Glutamatergic neuron (in vitro differentiated cells): ENCODE results near the gene EOLA1. TPM values are rescaled to one million over a fixed set of nuclear protein-coding genes. Genes with fewer than 3 reads are reported as not detected.
"Not testable (repeated sequence)": the region's sequence is repeated elsewhere in the genome, so short reads cannot be mapped to it uniquely, and the experiment has no call there.

Experiments
- DNase-seq: peaks from one replicate; pipeline ENCODE4 v3.0.0; 2022
- H3K27ac Mint-ChIP-seq: one replicate; pipeline ENCODE4 v1.8.0; 2020; ENCODE audit warnings: mild to moderate bottlenecking, mixed read lengths, inconsistent platforms; ENCODE audit not compliant: unreplicated experiment
- H3K27me3 Mint-ChIP-seq: one replicate; pipeline ENCODE4 v1.8.0; 2020; ENCODE audit warnings: mild to moderate bottlenecking, moderate library complexity, mixed read lengths, inconsistent platforms; ENCODE audit not compliant: unreplicated experiment
- H3K36me3 Mint-ChIP-seq: one replicate; pipeline ENCODE4 v1.8.0; 2020; ENCODE audit warnings: mild to moderate bottlenecking, mixed read lengths, inconsistent platforms; ENCODE audit not compliant: unreplicated experiment
- H3K4me1 Mint-ChIP-seq: one replicate; pipeline ENCODE4 v1.8.0; 2020; ENCODE audit warnings: mild to moderate bottlenecking, low read depth, mixed read lengths, inconsistent platforms; ENCODE audit not compliant: unreplicated experiment
- H3K4me3 Mint-ChIP-seq: one replicate; pipeline ENCODE4 v1.8.0; 2020; ENCODE audit warnings: mild to moderate bottlenecking, mixed read lengths, inconsistent platforms; ENCODE audit not compliant: unreplicated experiment
- H3K9me3 Mint-ChIP-seq: one replicate; pipeline ENCODE4 v1.8.0; 2020; ENCODE audit warnings: mild to moderate bottlenecking, moderate library complexity, mixed read lengths, inconsistent platforms; ENCODE audit not compliant: unreplicated experiment
- total RNA-seq: library from RNA; stranded (reverse); fragmentation: NEBNext Ultra II Directional; extraction: Animal tissue kit (Norgen Biotek cat#: 25700); gene quantifications from one replicate; pipeline ENCODE4 v1.2.1, GENCODE V29; 2021; ENCODE audit not compliant: unreplicated experiment
- TF ChIP-seq, protein P1 (sequence below): fragments of 200-600 bp; sonication (generic); IDR thresholded peaks from one replicate; pipeline ENCODE4 v1.5.0; 2021; ENCODE audit not compliant: partially characterized antibody, unreplicated experiment

Gene EOLA1
- total RNA-seq, 1 donor from 2014 or later = 27.7 TPM

DNA sequence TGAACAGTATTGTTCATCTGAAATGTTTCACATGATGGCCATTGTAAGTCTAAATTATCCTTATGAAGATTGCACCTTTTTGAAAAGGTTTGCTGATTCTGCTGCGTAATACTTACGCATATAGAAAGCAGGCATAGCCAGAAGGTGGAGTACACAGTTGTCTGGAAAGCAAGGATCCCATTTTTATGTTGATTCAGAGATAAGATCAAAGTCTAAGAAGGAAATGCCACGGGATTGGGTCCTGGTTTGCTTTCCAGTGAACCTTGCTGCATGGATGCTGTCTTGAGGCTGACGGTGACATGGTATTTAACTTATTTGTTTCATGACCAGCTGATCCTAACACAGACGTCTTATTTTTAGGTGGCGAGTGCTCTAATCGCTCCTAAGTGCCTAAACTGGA is 31.0 kb downstream of the EOLA1 start:
- DNase-seq = no peak
- Mint-ChIP-seq H3K9me3 (no peaks in the 10 kb centered on the region), H3K27ac (no peak overlapping the region)

DNA sequence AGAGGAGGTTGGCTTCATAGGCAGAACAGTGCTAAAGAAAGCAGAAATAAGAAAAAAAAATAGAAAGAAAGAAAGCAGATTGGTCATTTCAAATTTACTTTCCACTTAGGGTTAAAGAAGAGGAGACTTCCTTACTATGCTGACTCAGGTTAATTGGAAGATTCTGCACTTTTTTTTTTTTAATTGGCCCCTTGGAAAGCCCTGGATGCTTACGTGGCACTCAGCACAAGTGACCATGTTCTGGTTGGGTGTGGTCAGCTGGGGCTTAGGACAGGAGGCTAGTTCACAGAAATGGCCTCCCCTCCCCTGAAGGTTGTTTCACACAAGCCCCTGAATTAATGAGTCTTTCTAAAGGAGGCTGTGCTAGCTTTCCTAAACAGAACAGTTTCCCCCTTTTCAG is 31.9 kb downstream of the EOLA1 start:
- TF ChIP-seq, protein P1, sequence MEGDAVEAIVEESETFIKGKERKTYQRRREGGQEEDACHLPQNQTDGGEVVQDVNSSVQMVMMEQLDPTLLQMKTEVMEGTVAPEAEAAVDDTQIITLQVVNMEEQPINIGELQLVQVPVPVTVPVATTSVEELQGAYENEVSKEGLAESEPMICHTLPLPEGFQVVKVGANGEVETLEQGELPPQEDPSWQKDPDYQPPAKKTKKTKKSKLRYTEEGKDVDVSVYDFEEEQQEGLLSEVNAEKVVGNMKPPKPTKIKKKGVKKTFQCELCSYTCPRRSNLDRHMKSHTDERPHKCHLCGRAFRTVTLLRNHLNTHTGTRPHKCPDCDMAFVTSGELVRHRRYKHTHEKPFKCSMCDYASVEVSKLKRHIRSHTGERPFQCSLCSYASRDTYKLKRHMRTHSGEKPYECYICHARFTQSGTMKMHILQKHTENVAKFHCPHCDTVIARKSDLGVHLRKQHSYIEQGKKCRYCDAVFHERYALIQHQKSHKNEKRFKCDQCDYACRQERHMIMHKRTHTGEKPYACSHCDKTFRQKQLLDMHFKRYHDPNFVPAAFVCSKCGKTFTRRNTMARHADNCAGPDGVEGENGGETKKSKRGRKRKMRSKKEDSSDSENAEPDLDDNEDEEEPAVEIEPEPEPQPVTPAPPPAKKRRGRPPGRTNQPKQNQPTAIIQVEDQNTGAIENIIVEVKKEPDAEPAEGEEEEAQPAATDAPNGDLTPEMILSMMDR = no peak
- DNase-seq = no peak
- Mint-ChIP-seq H3K4me1 (peaks cover 9% of the 10 kb centered on the region), H3K9me3 (no peaks in the 10 kb centered on the region), H3K27me3 (peaks cover 3% of the 10 kb centered on the region), H3K36me3 (no peaks in the 10 kb centered on the region), H3K4me3 (no peak overlapping the region), H3K27ac (no peak overlapping the region)

More for the DNA sequence above, 31.0 kb downstream of the EOLA1 start:
- H3K4me1 Mint-ChIP-seq = peaks cover 9% of the 10 kb centered on the region
- no peaks in the 10 kb centered on the region for H3K36me3 Mint-ChIP-seq
- H3K4me3 Mint-ChIP-seq = no peak overlapping the region
- H3K27me3 Mint-ChIP-seq = peaks cover 3% of the 10 kb centered on the region
- TF ChIP-seq, protein P1 = no peak

DNA sequence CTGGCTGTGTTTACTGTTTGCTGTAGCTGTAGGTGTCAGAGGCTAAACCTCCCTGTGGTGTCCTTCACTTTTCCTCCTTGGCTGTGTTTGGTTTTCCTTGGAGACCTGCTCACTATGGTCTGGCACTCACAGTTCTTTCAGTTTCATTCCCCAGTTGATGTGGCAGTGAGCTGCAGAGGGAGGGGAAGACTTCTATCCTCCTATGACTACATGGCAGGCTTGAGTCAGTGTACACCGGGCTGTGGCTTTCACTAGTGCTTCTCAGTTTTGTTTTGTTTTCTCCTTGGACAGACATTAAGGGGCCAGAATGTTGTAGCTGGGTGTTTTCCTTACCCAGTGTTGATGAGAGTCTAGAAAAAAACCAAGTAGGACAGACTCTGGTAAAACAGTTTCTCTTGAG is 32.6 kb downstream of the EOLA1 start:
- H3K4me3 Mint-ChIP-seq, H3K27me3 Mint-ChIP-seq, DNase-seq, H3K27ac Mint-ChIP-seq, H3K36me3 Mint-ChIP-seq, H3K9me3 Mint-ChIP-seq, H3K4me1 Mint-ChIP-seq: not testable (repeated sequence)

DNA sequence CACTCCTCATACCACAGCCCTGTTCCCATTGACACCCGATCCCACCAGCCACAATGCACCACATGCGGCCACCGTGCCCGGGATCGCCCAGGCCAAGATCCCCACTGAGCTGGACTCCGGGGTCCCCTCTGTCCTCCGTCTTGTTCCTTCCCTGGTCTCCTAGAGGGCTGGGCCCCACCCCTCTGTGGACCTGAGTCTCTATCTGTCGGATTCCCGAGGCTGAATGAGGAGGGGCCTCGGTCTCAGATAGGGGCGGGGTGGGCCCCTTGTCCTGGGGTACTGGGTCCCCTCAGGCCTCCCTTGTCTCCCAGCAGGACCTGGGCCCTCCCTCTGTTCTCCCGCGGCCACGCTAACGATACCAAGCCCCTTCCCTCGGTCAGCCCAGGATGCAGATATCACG is 44.8 kb downstream of the EOLA1 start:
- not testable (repeated sequence) for H3K9me3 Mint-ChIP-seq, H3K27me3 Mint-ChIP-seq, DNase-seq, H3K27ac Mint-ChIP-seq, H3K4me3 Mint-ChIP-seq, H3K36me3 Mint-ChIP-seq, H3K4me1 Mint-ChIP-seq

DNA sequence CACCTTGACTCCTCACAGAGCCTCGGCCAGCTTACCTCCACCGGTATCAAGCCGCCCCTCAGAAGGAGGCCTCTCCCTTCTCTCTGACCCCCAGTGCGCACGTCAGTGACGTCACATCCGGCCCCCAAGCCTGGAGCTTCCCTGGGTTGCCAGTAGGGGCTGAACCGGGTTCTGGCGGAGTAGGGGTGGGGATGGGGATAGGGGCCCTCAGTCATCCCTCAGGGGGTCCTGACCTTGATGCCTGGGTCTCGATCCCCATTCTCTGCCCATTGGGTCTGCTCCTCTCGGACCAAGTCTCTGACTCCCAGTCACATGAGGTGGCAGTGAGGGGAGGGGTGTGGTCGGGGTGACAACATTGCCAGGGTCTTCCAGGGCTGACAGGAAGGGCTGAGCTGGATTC is 46.5 kb downstream of the EOLA1 start, which contains the start of gene MAGEA9B:
MAGEA9B (minus strand) TSS at position 101 of the 400 bp plus-strand sequence. CDS start 4,280 bp downstream, outside the sequence.
- H3K4me1 Mint-ChIP-seq, H3K27me3 Mint-ChIP-seq, H3K9me3 Mint-ChIP-seq, H3K4me3 Mint-ChIP-seq, H3K27ac Mint-ChIP-seq, H3K36me3 Mint-ChIP-seq, DNase-seq: not testable (repeated sequence)

DNA sequence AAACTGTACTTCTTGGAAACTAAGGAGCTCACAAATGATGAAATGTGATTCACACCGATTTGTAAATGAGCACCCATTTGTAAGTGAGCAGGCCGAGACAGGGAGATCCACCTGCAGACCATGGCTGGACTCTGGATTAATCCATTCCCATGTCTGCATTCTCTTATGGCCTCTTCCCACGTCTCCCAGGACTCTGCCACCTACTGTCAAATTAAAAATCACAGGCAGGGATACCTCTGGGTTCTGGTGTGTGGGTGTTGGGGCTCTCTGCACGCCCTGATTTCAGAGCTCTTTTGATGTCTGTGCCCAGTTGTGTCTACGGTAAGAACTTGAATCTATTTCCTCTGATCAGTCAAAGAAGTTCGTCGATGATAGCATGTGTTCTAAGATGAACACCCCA is 50.2 kb downstream of the EOLA1 start:
- not testable (repeated sequence) for H3K27ac Mint-ChIP-seq, H3K4me1 Mint-ChIP-seq, H3K36me3 Mint-ChIP-seq, H3K27me3 Mint-ChIP-seq, H3K4me3 Mint-ChIP-seq, DNase-seq, H3K9me3 Mint-ChIP-seq

DNA sequence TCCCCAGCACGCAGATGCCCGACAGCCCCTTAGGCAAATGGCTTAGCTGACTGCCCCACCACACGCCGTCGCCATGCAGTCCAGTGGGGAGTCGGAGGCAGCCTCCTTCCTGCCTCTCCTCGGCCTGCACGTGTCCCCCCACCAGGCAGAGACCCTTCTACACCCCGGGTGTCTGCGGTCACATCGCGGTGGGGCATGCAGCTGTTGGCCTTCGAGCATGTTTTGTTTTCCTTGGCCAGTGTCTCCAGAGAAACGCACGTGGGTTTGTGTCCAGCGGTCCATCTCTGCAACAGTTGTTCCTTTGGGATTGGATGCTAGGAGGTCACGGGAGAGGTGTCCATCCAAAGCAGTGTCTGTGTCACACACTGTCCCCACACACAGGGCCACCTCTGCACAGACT is 54.4 kb downstream of the EOLA1 start, which contains the start of gene HSFX2:
HSFX2 (minus strand) TSS at position 101 of the 400 bp plus-strand sequence. CDS start 614 bp downstream, outside the sequence.
- H3K4me1 Mint-ChIP-seq, DNase-seq, H3K36me3 Mint-ChIP-seq, H3K27ac Mint-ChIP-seq, H3K9me3 Mint-ChIP-seq, H3K4me3 Mint-ChIP-seq, H3K27me3 Mint-ChIP-seq: not testable (repeated sequence)

DNA sequence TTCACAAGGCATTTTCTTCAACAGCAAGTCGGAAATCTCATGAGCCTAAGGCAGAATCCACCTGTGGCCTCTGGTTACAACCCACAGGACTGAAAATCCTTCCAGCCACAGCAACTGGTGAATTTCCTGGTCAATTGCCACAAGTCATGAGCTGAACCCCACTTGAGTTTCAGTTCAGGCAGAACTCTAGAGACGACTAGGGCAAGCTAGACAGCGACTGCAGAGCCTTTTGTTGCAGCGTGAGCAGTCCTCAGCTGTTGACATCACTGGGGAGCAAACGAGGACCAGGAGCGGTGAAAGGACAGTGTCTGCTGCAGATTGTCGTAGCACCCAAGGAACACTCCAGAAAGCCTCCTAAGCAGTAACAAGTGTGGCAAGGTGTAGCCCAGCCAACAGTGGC is 55.1 kb downstream of the EOLA1 start:
- H3K36me3 Mint-ChIP-seq, H3K9me3 Mint-ChIP-seq, H3K27me3 Mint-ChIP-seq, DNase-seq, H3K4me1 Mint-ChIP-seq, H3K27ac Mint-ChIP-seq, H3K4me3 Mint-ChIP-seq: not testable (repeated sequence)

Other genes with a start within 250 kb of the EOLA1 start
- gene IDS, start 35.7 kb upstream of the EOLA1 start, total RNA-seq = 86.4 TPM
- gene HSFX3, start 8.9 kb downstream of the EOLA1 start, total RNA-seq = not detected
- not detected for gene MAGEA9B, start 46.4 kb downstream of the EOLA1 start, total RNA-seq
- gene HSFX2, start 54.3 kb downstream of the EOLA1 start, total RNA-seq = 1.0 TPM
- 34.6 TPM for gene TMEM185A, start 90.8 kb downstream of the EOLA1 start, total RNA-seq
- gene MAGEA11, start 171.0 kb downstream of the EOLA1 start, total RNA-seq = not detected
- gene HSFX1, start 233.1 kb downstream of the EOLA1 start, total RNA-seq = 1.8 TPM
- not detected for gene MAGEA9, start 240.9 kb downstream of the EOLA1 start, total RNA-seq